Measurements from ENCODE around the gene RPRML. TPM values are rescaled to one million over a fixed set of nuclear protein-coding genes. Genes with fewer than 3 reads are reported as not detected.
"Not testable (repeated sequence)": the region's sequence is repeated elsewhere in the genome, so short reads cannot be mapped to it uniquely, and the experiment has no call there.

Gene RPRML
- total and polyA plus RNA-seq, 2 donors, result 0.07 TPM; not detected in 1

GRCh38 chr17:46968896-46969295, 10.2 kb downstream of the RPRML start:
- H3K36me3 ChIP-seq (ENCODE audit: control insufficient read depth in 2 of 2, insufficient read depth in 2 of 2, low read length in 1 of 2), result no peaks in the 10 kb centered on the region
- H3K9me3 ChIP-seq (ENCODE audit: control insufficient read depth in 2 of 2, insufficient read depth in 1 of 2, low read length in 1 of 2), result no peaks in the 10 kb centered on the region
- H3K27me3 ChIP-seq (ENCODE audit: control insufficient read depth in 2 of 2, insufficient read depth in 1 of 2, low read length in 1 of 2), result peaks cover 0 to 2% of the 10 kb centered on the region in 2 donors
- H3K4me1 ChIP-seq (ENCODE audit: control insufficient read depth in 2 of 2, insufficient read depth in 2 of 2, low read length in 2 of 2), result no peaks in the 10 kb centered on the region
- no peak overlapping the region for H3K4me3 ChIP-seq (ENCODE audit: low read length in 2 of 2)
- no peak for DNase-seq (ENCODE audit: low read depth in 6 of 9, low spot score in 9 of 9)
- no peak overlapping the region for H3K27ac ChIP-seq (ENCODE audit: low read depth in 1 of 2, low read length in 1 of 2)
- WGBS, result 98% methylated on average over 8 of the region's 8 CpGs

GRCh38 chr17:46968224-46968834, 10.7 kb downstream of the RPRML start:
- Histone ChIP-seq H3K4me3 (ENCODE audit: low read length in 2 of 2) (no peak overlapping the region), H3K4me1 (ENCODE audit: control insufficient read depth in 2 of 2, insufficient read depth in 2 of 2, low read length in 2 of 2) (no peaks in the 10 kb centered on the region), H3K27ac (ENCODE audit: low read depth in 1 of 2, low read length in 1 of 2) (no peak overlapping the region), H3K9me3 (ENCODE audit: control insufficient read depth in 2 of 2, insufficient read depth in 1 of 2, low read length in 1 of 2) (no peaks in the 10 kb centered on the region), H3K27me3 (ENCODE audit: control insufficient read depth in 2 of 2, insufficient read depth in 1 of 2, low read length in 1 of 2) (peaks cover 0 to 2% of the 10 kb centered on the region in 2 donors), H3K36me3 (ENCODE audit: control insufficient read depth in 2 of 2, insufficient read depth in 2 of 2, low read length in 1 of 2) (no peaks in the 10 kb centered on the region)
- no peak for DNase-seq (ENCODE audit: low read depth in 6 of 9, low spot score in 9 of 9)
- WGBS, result 94% methylated on average over 6 of the region's 6 CpGs

GRCh38 chr17:46964315-46965265, 14.5 kb downstream of the RPRML start:
- Histone ChIP-seq H3K36me3 (ENCODE audit: control insufficient read depth in 2 of 2, insufficient read depth in 2 of 2, low read length in 1 of 2) (no peaks in the 10 kb centered on the region), H3K4me1 (ENCODE audit: control insufficient read depth in 2 of 2, insufficient read depth in 2 of 2, low read length in 2 of 2) (no peaks in the 10 kb centered on the region), H3K9me3 (ENCODE audit: control insufficient read depth in 2 of 2, insufficient read depth in 1 of 2, low read length in 1 of 2) (no peaks in the 10 kb centered on the region), H3K27me3 (ENCODE audit: control insufficient read depth in 2 of 2, insufficient read depth in 1 of 2, low read length in 1 of 2) (peaks cover 0 to 2% of the 10 kb centered on the region in 2 donors), H3K27ac (ENCODE audit: low read depth in 1 of 2, low read length in 1 of 2) (no peak overlapping the region), H3K4me3 (ENCODE audit: low read length in 2 of 2) (no peak overlapping the region)
- WGBS, result 90% methylated on average over 9 of the region's 9 CpGs
- no peak for DNase-seq (ENCODE audit: low read depth in 6 of 9, low spot score in 9 of 9)

GRCh38 chr17:46963571-46963970, 15.5 kb downstream of the RPRML start:
- H3K4me1 ChIP-seq (ENCODE audit: control insufficient read depth in 2 of 2, insufficient read depth in 2 of 2, low read length in 2 of 2), result no peaks in the 10 kb centered on the region
- WGBS, result 87% methylated on average over 2 of the region's 2 CpGs
- no peak for DNase-seq (ENCODE audit: low read depth in 6 of 9, low spot score in 9 of 9)
- H3K4me3 ChIP-seq (ENCODE audit: low read length in 2 of 2), result no peak overlapping the region
- no peak overlapping the region for H3K27ac ChIP-seq (ENCODE audit: low read depth in 1 of 2, low read length in 1 of 2)
- H3K27me3 ChIP-seq (ENCODE audit: control insufficient read depth in 2 of 2, insufficient read depth in 1 of 2, low read length in 1 of 2), result no peaks in the 10 kb centered on the region
- no peaks in the 10 kb centered on the region for H3K9me3 ChIP-seq (ENCODE audit: control insufficient read depth in 2 of 2, insufficient read depth in 1 of 2, low read length in 1 of 2)
- no peaks in the 10 kb centered on the region for H3K36me3 ChIP-seq (ENCODE audit: control insufficient read depth in 2 of 2, insufficient read depth in 2 of 2, low read length in 1 of 2)

GRCh38 chr17:46962374-46962790, 16.7 kb downstream of the RPRML start:
- no peaks in the 10 kb centered on the region for H3K4me1 ChIP-seq (ENCODE audit: control insufficient read depth in 2 of 2, insufficient read depth in 2 of 2, low read length in 2 of 2)
- H3K9me3 ChIP-seq (ENCODE audit: control insufficient read depth in 2 of 2, insufficient read depth in 1 of 2, low read length in 1 of 2), result no peaks in the 10 kb centered on the region
- no peak for DNase-seq (ENCODE audit: low read depth in 6 of 9, low spot score in 9 of 9)
- H3K4me3 ChIP-seq (ENCODE audit: low read length in 2 of 2), result no peak overlapping the region
- no peaks in the 10 kb centered on the region for H3K36me3 ChIP-seq (ENCODE audit: control insufficient read depth in 2 of 2, insufficient read depth in 2 of 2, low read length in 1 of 2)
- H3K27me3 ChIP-seq (ENCODE audit: control insufficient read depth in 2 of 2, insufficient read depth in 1 of 2, low read length in 1 of 2), result no peaks in the 10 kb centered on the region
- WGBS, result 68% methylated on average over 1 of the region's 1 CpG
- no peak overlapping the region for H3K27ac ChIP-seq (ENCODE audit: low read depth in 1 of 2, low read length in 1 of 2)

GRCh38 chr17:46960152-46960551, 18.9 kb downstream of the RPRML start:
- Histone ChIP-seq H3K4me3 (ENCODE audit: low read length in 2 of 2) (no peak overlapping the region), H3K4me1 (ENCODE audit: control insufficient read depth in 2 of 2, insufficient read depth in 2 of 2, low read length in 2 of 2) (no peaks in the 10 kb centered on the region), H3K9me3 (ENCODE audit: control insufficient read depth in 2 of 2, insufficient read depth in 1 of 2, low read length in 1 of 2) (no peaks in the 10 kb centered on the region), H3K36me3 (ENCODE audit: control insufficient read depth in 2 of 2, insufficient read depth in 2 of 2, low read length in 1 of 2) (no peaks in the 10 kb centered on the region), H3K27ac (ENCODE audit: low read depth in 1 of 2, low read length in 1 of 2) (no peak overlapping the region), H3K27me3 (ENCODE audit: control insufficient read depth in 2 of 2, insufficient read depth in 1 of 2, low read length in 1 of 2) (no peaks in the 10 kb centered on the region)
- no peak for DNase-seq (ENCODE audit: low read depth in 6 of 9, low spot score in 9 of 9)
- 46% methylated on average over 2 of the region's 2 CpGs for WGBS

GRCh38 chr17:46958041-46958591, 20.9 kb downstream of the RPRML start:
- no peaks in the 10 kb centered on the region for H3K9me3 ChIP-seq (ENCODE audit: control insufficient read depth in 2 of 2, insufficient read depth in 1 of 2, low read length in 1 of 2)
- H3K4me1 ChIP-seq (ENCODE audit: control insufficient read depth in 2 of 2, insufficient read depth in 2 of 2, low read length in 2 of 2), result no peaks in the 10 kb centered on the region
- H3K27ac ChIP-seq (ENCODE audit: low read depth in 1 of 2, low read length in 1 of 2), result no peak overlapping the region
- DNase-seq (ENCODE audit: low read depth in 6 of 9, low spot score in 9 of 9), result no peak
- WGBS, result 46% methylated on average over 8 of the region's 8 CpGs
- no peaks in the 10 kb centered on the region for H3K36me3 ChIP-seq (ENCODE audit: control insufficient read depth in 2 of 2, insufficient read depth in 2 of 2, low read length in 1 of 2)
- H3K4me3 ChIP-seq (ENCODE audit: low read length in 2 of 2), result no peak overlapping the region
- H3K27me3 ChIP-seq (ENCODE audit: control insufficient read depth in 2 of 2, insufficient read depth in 1 of 2, low read length in 1 of 2), result no peaks in the 10 kb centered on the region

- DNase-seq (ENCODE audit: low read depth in 6 of 9, low spot score in 9 of 9); H3K27me3 ChIP-seq (ENCODE audit: control insufficient read depth in 2 of 2, insufficient read depth in 1 of 2, low read length in 1 of 2); H3K4me1 ChIP-seq (ENCODE audit: control insufficient read depth in 2 of 2, insufficient read depth in 2 of 2, low read length in 2 of 2); H3K36me3 ChIP-seq (ENCODE audit: control insufficient read depth in 2 of 2, insufficient read depth in 2 of 2, low read length in 1 of 2); H3K4me3 ChIP-seq (ENCODE audit: low read length in 2 of 2); H3K9me3 ChIP-seq (ENCODE audit: control insufficient read depth in 2 of 2, insufficient read depth in 1 of 2, low read length in 1 of 2); H3K27ac ChIP-seq (ENCODE audit: low read depth in 1 of 2, low read length in 1 of 2): not testable (repeated sequence)
- WGBS, result 88% methylated on average over 2 of the region's 4 CpGs
These were observed 25.9 kb downstream of the RPRML start for GRCh38 chr17:46953191-46953590.

GRCh38 chr17:46952115-46952514, 26.9 kb downstream of the RPRML start:
- Histone ChIP-seq H3K4me3 (ENCODE audit: low read length in 2 of 2) (no peak overlapping the region), H3K9me3 (ENCODE audit: control insufficient read depth in 2 of 2, insufficient read depth in 1 of 2, low read length in 1 of 2) (no peaks in the 10 kb centered on the region), H3K27ac (ENCODE audit: low read depth in 1 of 2, low read length in 1 of 2) (no peak overlapping the region), H3K4me1 (ENCODE audit: control insufficient read depth in 2 of 2, insufficient read depth in 2 of 2, low read length in 2 of 2) (peaks cover 5 to 13% of the 10 kb centered on the region in 2 donors), H3K27me3 (ENCODE audit: control insufficient read depth in 2 of 2, insufficient read depth in 1 of 2, low read length in 1 of 2) (no peaks in the 10 kb centered on the region), H3K36me3 (ENCODE audit: control insufficient read depth in 2 of 2, insufficient read depth in 2 of 2, low read length in 1 of 2) (no peaks in the 10 kb centered on the region)
- WGBS, result 95% methylated on average over 9 of the region's 9 CpGs
- DNase-seq (ENCODE audit: low read depth in 6 of 9, low spot score in 9 of 9), result no peak
